Measurements from ENCODE around the gene SLC2A2.

GRCh38 chr3:171038342-171038741 is 11.8 kb upstream of the SLC2A2 start:
- TF ChIP-seq CTCF (optimal IDR thresholded peaks at IDR 0.05 in 1 of 3, IDR thresholded peaks at IDR 0.05 in 1 of 3, conservative IDR thresholded peaks at IDR 0.05 in 1 of 3; ENCODE audit: extremely low read depth in 1 of 3, insufficient read depth in 2 of 3, low read length in 3 of 3) (no peak), EZH2 (IDR thresholded peaks at IDR 0.05; ENCODE audit: low read length) (no peak)

Data from keratinocyte (primary cell).